Measurements from ENCODE around the gene CTBP2.

CTBP2 gene

GRCh38 chr10:124967255-124967654, 193.1 kb downstream of the CTBP2 start:
- no peak for TF ChIP-seq CTCF (IDR thresholded peaks at IDR 0.05; ENCODE audit: control extremely low read depth, extremely low read depth, low read depth, missing control alignments)
- no peak for DNase-seq (ENCODE audit: extremely low spot score)
- CTCF ChIA-PET, result no interaction called here
- POLR2A ChIA-PET, result no interaction called here

GRCh38 chr10:124966008-124966407, 194.4 kb downstream of the CTBP2 start:
- TF ChIP-seq CTCF (IDR thresholded peaks at IDR 0.05; ENCODE audit: control extremely low read depth, extremely low read depth, low read depth, missing control alignments), result no peak
- POLR2A ChIA-PET, result no interaction called here
- DNase-seq (ENCODE audit: extremely low spot score), result no peak
- CTCF ChIA-PET, result interaction anchor here (1.1 to 1.5 kb wide), 4 partner anchors 17 to 50 kb away, joined by 3 to 4 read pairs (median 4); no protein-coding TSS in a partner anchor

- POLR2A ChIA-PET, result no interaction called here
- no peak for DNase-seq (ENCODE audit: extremely low spot score)
- no peak for TF ChIP-seq CTCF (IDR thresholded peaks at IDR 0.05; ENCODE audit: control extremely low read depth, extremely low read depth, low read depth, missing control alignments)
- CTCF ChIA-PET, result interaction anchor here (1.1 to 1.2 kb wide), 2 partner anchors 21 to 25 kb away, joined by 3 to 4 read pairs; no protein-coding TSS in a partner anchor
Observed at GRCh38 chr10:124963866-124964720, 196.3 kb downstream of the CTBP2 start.

- ChIA-PET CTCF (interaction anchor here (2.2 kb wide), 1 partner anchor 9 kb away, joined by 10 read pairs; no protein-coding TSS in a partner anchor), POLR2A (interaction anchor here (1.0 kb wide), 1 partner anchor 9 kb away, joined by 3 read pairs; no protein-coding TSS in a partner anchor)
- TF ChIP-seq CTCF (IDR thresholded peaks at IDR 0.05; ENCODE audit: control extremely low read depth, extremely low read depth, low read depth, missing control alignments), result no peak
- no peak for DNase-seq (ENCODE audit: extremely low spot score)
Observed at GRCh38 chr10:124962421-124962820, 197.9 kb downstream of the CTBP2 start.

GRCh38 chr10:124961248-124961570, 199.2 kb downstream of the CTBP2 start:
- POLR2A ChIA-PET, result interaction anchor here (1.0 kb wide), 1 partner anchor 8 kb away, joined by 3 read pairs; no protein-coding TSS in a partner anchor

GRCh38 chr10:124959564-124959963, 200.8 kb downstream of the CTBP2 start:
- no peak for DNase-seq (ENCODE audit: extremely low spot score)
- ChIA-PET POLR2A (interaction anchor here (0.7 kb wide), 1 partner anchor 11 kb away, joined by 3 read pairs; no protein-coding TSS in a partner anchor), CTCF (interaction anchor here (1.7 to 3.2 kb wide), 3 partner anchors 11 to 33 kb away, joined by 4 to 20 read pairs (median 8); no protein-coding TSS in a partner anchor)
- no peak for TF ChIP-seq CTCF (IDR thresholded peaks at IDR 0.05; ENCODE audit: control extremely low read depth, extremely low read depth, low read depth, missing control alignments)

More at GRCh38 chr10:124961248-124961570, 199.2 kb downstream of the CTBP2 start:
- no peak for DNase-seq (ENCODE audit: extremely low spot score)
- TF ChIP-seq CTCF (IDR thresholded peaks at IDR 0.05; ENCODE audit: control extremely low read depth, extremely low read depth, low read depth, missing control alignments), result no peak
- CTCF ChIA-PET, result interaction anchor here (0.7 to 2.2 kb wide), 3 partner anchors 8 to 12 kb away, joined by 3 to 10 read pairs (median 4); no protein-coding TSS in a partner anchor

All from GM10248 (cell line).